Endothelial cell of umbilical vein (primary cell): ENCODE measurements around the gene KRTAP4-4. TPM values are rescaled to one million over a fixed set of nuclear protein-coding genes. Genes with fewer than 3 reads are reported as not detected.

ENCODE experiments used
- BruUV-seq: library from RNA; stranded (reverse); fragments of 400-500 nt; replicated peaks from 2 replicates; lab custom pipeline; 2021; lab: Mats Ljungman, UMichigan
- CTCF ChIA-PET: fragments of 300-600, 350-600 bp; sonication (Branson Sonifier 250); formaldehyde crosslinking; loops from one replicate; lab custom pipeline; 2021; ENCODE audit warnings: antibody characterized with exemption, inconsistent platforms; lab: Charles Lee
- POLR2A ChIA-PET: fragments of 300-600, 350-600 bp; sonication (Branson Sonifier 250); formaldehyde crosslinking; loops from one replicate; lab custom pipeline; 2021; ENCODE audit warnings: antibody characterized with exemption, inconsistent platforms; lab: Charles Lee
- DNase-seq: peaks from one replicate; pipeline ENCODE4 v3.0.0-alpha.2; 2011; ENCODE audit warnings: low read depth, low spot score
- FAIRE-seq: peaks from 2 replicates; lab custom pipeline; 2011; peaks lifted over from hg19 to GRCh38; lab: Jason Lieb, UNC
- H2AFZ ChIP-seq: 2 replicates; pipeline ENCODE4 v1.6.0; 2012; ENCODE audit warnings: low read depth, low read length, control low read depth, inconsistent platforms
- H3K27ac ChIP-seq: 2 replicates; pipeline ENCODE4 v1.5.1; 2011; ENCODE audit warnings: low read depth, mild to moderate bottlenecking, control low read depth, low read length, moderate library complexity; ENCODE audit not compliant: insufficient read depth
- H3K27me3 ChIP-seq, 2 experiments: 2 replicates each; pipeline versions ENCODE4 v1.6.0 to v1.6.1; 2011; ENCODE audit warnings: low read length in 2 of 2, mixed read lengths in 1 of 2; ENCODE audit not compliant: control insufficient read depth in 2 of 2, insufficient read depth in 2 of 2
- H3K36me3 ChIP-seq, 2 experiments: 2 replicates in 1 of 2; 3 replicates in 1 of 2; pipeline ENCODE4 v1.5.1; 2011; ENCODE audit warnings: low read length in 2 of 2, mild to moderate bottlenecking in 1 of 2, moderate library complexity in 1 of 2; ENCODE audit not compliant: control insufficient read depth in 2 of 2, insufficient read depth in 2 of 2; ENCODE audit errors: extremely low read depth in 1 of 2
- H3K4me1 ChIP-seq: 3 replicates; pipeline ENCODE4 v1.5.1; 2011; ENCODE audit warnings: mild to moderate bottlenecking, low read length; ENCODE audit not compliant: control insufficient read depth, insufficient read depth; ENCODE audit errors: extremely low read depth
- H3K4me2 ChIP-seq: 2 replicates; pipeline ENCODE4 v1.6.1; 2011; ENCODE audit warnings: low read length, control low read depth, mixed read lengths; ENCODE audit not compliant: insufficient read depth
- H3K4me3 ChIP-seq, 3 experiments: fragments of 200-600 bp in 1 of 3; sonication (generic), shearing (Covaris generic) in 1 of 3; replicated peaks in 1 of 3; 2 replicates each; pipeline ENCODE4 v1.5.1; 2011 to 2016; ENCODE audit warnings: control low read depth in 3 of 3, low read length in 3 of 3, mild to moderate bottlenecking in 2 of 3, inconsistent platforms in 1 of 3, low read depth in 1 of 3, moderate library complexity in 1 of 3; ENCODE audit not compliant: insufficient read depth in 1 of 3
- H3K79me2 ChIP-seq: 2 replicates; pipeline ENCODE4 v1.6.0; 2012; ENCODE audit warnings: low read length, inconsistent platforms; ENCODE audit not compliant: control insufficient read depth, insufficient read depth
- H3K9ac ChIP-seq: replicated peaks from 2 replicates; pipeline ENCODE3; 2011; ENCODE audit warnings: low read length, control low read depth; ENCODE audit not compliant: insufficient read depth; ENCODE audit errors: extremely low read depth
- H3K9me1 ChIP-seq: replicated peaks from 3 replicates; pipeline ENCODE4 v1.6.0; 2011; ENCODE audit warnings: mild to moderate bottlenecking, low read length; ENCODE audit not compliant: control insufficient read depth, insufficient read depth; ENCODE audit errors: extremely low read depth
- H3K9me3 ChIP-seq: replicated peaks from 2 replicates; pipeline ENCODE4 v1.5.1; 2012; ENCODE audit warnings: low read length, inconsistent platforms; ENCODE audit not compliant: control insufficient read depth, insufficient read depth
- H4K20me1 ChIP-seq: replicated peaks from 2 replicates; pipeline ENCODE3; 2011; ENCODE audit warnings: mild to moderate bottlenecking, low read length; ENCODE audit not compliant: control insufficient read depth, insufficient read depth; ENCODE audit errors: extremely low read depth
- EZH2 ChIP-seq: IDR thresholded peaks from 2 replicates; pipeline ENCODE4 v1.6.1; 2012; ENCODE audit warnings: borderline replicate concordance, low read depth, mild to moderate bottlenecking, moderate library complexity, low read length, inconsistent platforms; ENCODE audit not compliant: severe bottlenecking
- FOS ChIP-seq: IDR thresholded peaks from 2 replicates; pipeline ENCODE4 v1.6.1; 2011; ENCODE audit warnings: mild to moderate bottlenecking, low read length, moderate library complexity, borderline replicate concordance; ENCODE audit not compliant: insufficient read depth
- GATA2 ChIP-seq: IDR thresholded peaks from 2 replicates; pipeline ENCODE4 v1.7.0; 2011; ENCODE audit warnings: low read depth, mild to moderate bottlenecking, moderate library complexity, mixed read lengths, low read length; ENCODE audit not compliant: insufficient read length, insufficient read depth
- JUN ChIP-seq: IDR thresholded peaks from 2 replicates; pipeline ENCODE4 v1.6.1; 2011; ENCODE audit warnings: borderline replicate concordance, low read depth; ENCODE audit not compliant: insufficient read length, insufficient read depth
- MAX ChIP-seq: IDR thresholded peaks from 2 replicates; pipeline ENCODE4 v1.6.1; 2011; ENCODE audit not compliant: insufficient read depth, insufficient read length
- MYC ChIP-seq: IDR thresholded peaks from one replicate; pipeline ENCODE4 v1.6.1; 2011; ENCODE audit warnings: mild to moderate bottlenecking, low read depth, low read length
- POLR2A ChIP-seq: IDR thresholded peaks from 2 replicates; pipeline ENCODE4 v1.6.1; 2012; ENCODE audit warnings: low read depth, mild to moderate bottlenecking, control low read depth, low read length
- POLR2AphosphoS5 ChIP-seq: IDR thresholded peaks from 2 replicates; pipeline ENCODE4 v1.6.1; 2012; ENCODE audit warnings: low read depth, mild to moderate bottlenecking, control low read depth, low read length, moderate library complexity; ENCODE audit not compliant: insufficient read depth
- dilution Hi-C: fragments of 300-500 bp; cut with MboI; formaldehyde crosslinking; loops from one replicate; pipeline ENCODE4 v1.15.0; 2019; ENCODE audit warnings: low sequenced_read_pairs; ENCODE audit not compliant: extremely low pct_ligation_motif_present
- intact Hi-C: fragments of 100-400 bp; cut with micrococcal nuclease; formaldehyde crosslinking; loops from one replicate; pipeline ENCODE4 v1.10.0; 2022
- polyA plus RNA-seq, 4 experiments: library from polyadenylated mRNA; depleted of rRNA in 3 of 4; stranded (reverse) in 3 of 4; unstranded in 1 of 4; fragments of >200 nt; gene quantifications; 2 replicates each; pipeline versions ENCODE4 v1.2.1 to v1.2.3, GENCODE V29; 2011 to 2012; ENCODE audit warnings: missing spikeins in 1 of 4
- total RNA-seq: library from RNA; stranded (reverse); gene quantifications from 2 replicates; pipeline ENCODE4 v1.2.3, GENCODE V29; 2021
- TF ChIP-seq, protein P1 (sequence below), 2 donors: IDR thresholded peaks; 1 replicate in 1 of 2; 2 replicates in 1 of 2; pipeline ENCODE4 v1.5.1; 2011; ENCODE audit warnings: low read length in 2 of 2, mild to moderate bottlenecking in 2 of 2, moderate library complexity in 2 of 2, control low read depth in 1 of 2, inconsistent platforms in 1 of 2, low read depth in 1 of 2; ENCODE audit not compliant: insufficient read depth in 1 of 2; ENCODE audit errors: extremely low read depth in 1 of 2

Gene KRTAP4-4
- total and polyA plus RNA-seq, 2 donors (not counting 3 experiments of a cell fraction or from before 2014, with no cell fraction given): not detected

- H4K20me1 ChIP-seq: no peaks in the 10 kb centered on the region
- H3K27me3 ChIP-seq: peaks cover 0 to 3% of the 10 kb centered on the region in 2 experiments
- no peaks in the 10 kb centered on the region for H3K9me3 ChIP-seq
- no peaks in the 10 kb centered on the region for H3K36me3 ChIP-seq
- no peak overlapping the region for H2AFZ ChIP-seq
- intact Hi-C loops (no loop called here), dilution Hi-C loops (no loop called here)
- ChIA-PET CTCF (no interaction called here), POLR2A (no interaction called here)
- H3K9me1 ChIP-seq: no peaks in the 10 kb centered on the region
- H3K4me1 ChIP-seq: no peaks in the 10 kb centered on the region
- H3K79me2 ChIP-seq: no peaks in the 10 kb centered on the region
- no TSS peak for BruUV-seq
- no peak overlapping the region for H3K4me3 ChIP-seq
- H3K9ac ChIP-seq: no peak overlapping the region
- DNase-seq (no peak), FAIRE-seq (no peak)
- TF ChIP-seq MYC (no peak), FOS (no peak), EZH2 (no peak), GATA2 (no peak), POLR2AphosphoS5 (no peak), JUN (no peak), MAX (no peak), POLR2A (no peak)
- TF ChIP-seq, protein P1, sequence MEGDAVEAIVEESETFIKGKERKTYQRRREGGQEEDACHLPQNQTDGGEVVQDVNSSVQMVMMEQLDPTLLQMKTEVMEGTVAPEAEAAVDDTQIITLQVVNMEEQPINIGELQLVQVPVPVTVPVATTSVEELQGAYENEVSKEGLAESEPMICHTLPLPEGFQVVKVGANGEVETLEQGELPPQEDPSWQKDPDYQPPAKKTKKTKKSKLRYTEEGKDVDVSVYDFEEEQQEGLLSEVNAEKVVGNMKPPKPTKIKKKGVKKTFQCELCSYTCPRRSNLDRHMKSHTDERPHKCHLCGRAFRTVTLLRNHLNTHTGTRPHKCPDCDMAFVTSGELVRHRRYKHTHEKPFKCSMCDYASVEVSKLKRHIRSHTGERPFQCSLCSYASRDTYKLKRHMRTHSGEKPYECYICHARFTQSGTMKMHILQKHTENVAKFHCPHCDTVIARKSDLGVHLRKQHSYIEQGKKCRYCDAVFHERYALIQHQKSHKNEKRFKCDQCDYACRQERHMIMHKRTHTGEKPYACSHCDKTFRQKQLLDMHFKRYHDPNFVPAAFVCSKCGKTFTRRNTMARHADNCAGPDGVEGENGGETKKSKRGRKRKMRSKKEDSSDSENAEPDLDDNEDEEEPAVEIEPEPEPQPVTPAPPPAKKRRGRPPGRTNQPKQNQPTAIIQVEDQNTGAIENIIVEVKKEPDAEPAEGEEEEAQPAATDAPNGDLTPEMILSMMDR (IDR thresholded peaks at IDR 0.05; ENCODE audit: extremely low read depth in 1 of 2, insufficient read depth in 1 of 2, low read depth in 1 of 2, low read length in 2 of 2): no peak
- H3K4me2 ChIP-seq: no peak overlapping the region
- no peak overlapping the region for H3K27ac ChIP-seq
Measured at GRCh38 chr17:41126412-41126811, 34.1 kb downstream of the KRTAP4-4 start.
